IMR-90 (cell line): ENCODE measurements around the gene PNPLA5.

Experiments
- BHLHE40 ChIP-seq: fragments of 150-350 bp; IDR thresholded peaks from 2 replicates; pipeline ENCODE4 v1.6.1; 2016; ENCODE audit warnings: mild to moderate bottlenecking, low read depth, low read length
- CEBPB ChIP-seq: IDR thresholded peaks from 2 replicates; pipeline ENCODE4 v1.6.1; 2012; ENCODE audit warnings: low read depth, low read length, improper control_type of control experiment
- CHD1 ChIP-seq: IDR thresholded peaks from 2 replicates; pipeline ENCODE4 v1.6.1; 2012; ENCODE audit warnings: low read depth, low read length, improper control_type of control experiment
- CTCF ChIP-seq: conservative IDR thresholded peaks from 2 replicates; pipeline ENCODE4 v1.5.1; 2012; ENCODE audit warnings: mild to moderate bottlenecking, low read depth, low read length, improper control_type of control experiment
- FOS ChIP-seq: fragments of 150-350 bp; IDR thresholded peaks from 2 replicates; pipeline ENCODE4 v1.6.1; 2016; ENCODE audit warnings: low read depth, low read length
- MAFK ChIP-seq: IDR thresholded peaks from 2 replicates; pipeline ENCODE4 v1.6.1; 2012; ENCODE audit warnings: low read depth, low read length, improper control_type of control experiment
- MXI1 ChIP-seq: IDR thresholded peaks from 2 replicates; pipeline ENCODE4 v1.6.1; 2012; ENCODE audit warnings: low read depth, mild to moderate bottlenecking, low read length, moderate library complexity, borderline replicate concordance
- POLR2A ChIP-seq: IDR thresholded peaks from 2 replicates; pipeline ENCODE4 v1.6.1; 2012; ENCODE audit warnings: mild to moderate bottlenecking, low read depth, low read length
- RAD21 ChIP-seq: IDR thresholded peaks from 2 replicates; pipeline ENCODE4 v1.6.1; 2012; ENCODE audit warnings: low read length, improper control_type of control experiment
- RCOR1 ChIP-seq: IDR thresholded peaks from 2 replicates; pipeline ENCODE4 v1.6.1; 2012; ENCODE audit warnings: mild to moderate bottlenecking, low read length, improper control_type of control experiment; ENCODE audit not compliant: insufficient replicate concordance
- RFX5 ChIP-seq: IDR thresholded peaks from 2 replicates; pipeline ENCODE4 v1.8.0; 2012; ENCODE audit warnings: low read depth, mild to moderate bottlenecking, low read length, moderate library complexity
- TF ChIP-seq, protein P1 (sequence below): fragments of 150-350 bp; IDR thresholded peaks from 2 replicates; pipeline ENCODE4 v1.6.1; 2016; ENCODE audit warnings: low read depth, mild to moderate bottlenecking, low read length, moderate library complexity, borderline replicate concordance
- TF ChIP-seq, protein P2 (sequence below): fragments of 150-350 bp; IDR thresholded peaks from 2 replicates; pipeline ENCODE4 v1.6.1; 2017; ENCODE audit warnings: mild to moderate bottlenecking, antibody characterized with exemption, low read length, low read depth

GRCh38 chr22:43885786-43886185, 6.0 kb downstream of the PNPLA5 start:
- TF ChIP-seq CTCF (no peak), POLR2A (no peak), RAD21 (no peak), BHLHE40 (no peak), RFX5 (no peak), MXI1 (no peak), MAFK (no peak), FOS (no peak), CEBPB (no peak), CHD1 (no peak), RCOR1 (no peak)
- TF ChIP-seq, protein P1, sequence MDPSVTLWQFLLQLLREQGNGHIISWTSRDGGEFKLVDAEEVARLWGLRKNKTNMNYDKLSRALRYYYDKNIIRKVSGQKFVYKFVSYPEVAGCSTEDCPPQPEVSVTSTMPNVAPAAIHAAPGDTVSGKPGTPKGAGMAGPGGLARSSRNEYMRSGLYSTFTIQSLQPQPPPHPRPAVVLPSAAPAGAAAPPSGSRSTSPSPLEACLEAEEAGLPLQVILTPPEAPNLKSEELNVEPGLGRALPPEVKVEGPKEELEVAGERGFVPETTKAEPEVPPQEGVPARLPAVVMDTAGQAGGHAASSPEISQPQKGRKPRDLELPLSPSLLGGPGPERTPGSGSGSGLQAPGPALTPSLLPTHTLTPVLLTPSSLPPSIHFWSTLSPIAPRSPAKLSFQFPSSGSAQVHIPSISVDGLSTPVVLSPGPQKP: no peak
- TF ChIP-seq, protein P2, sequence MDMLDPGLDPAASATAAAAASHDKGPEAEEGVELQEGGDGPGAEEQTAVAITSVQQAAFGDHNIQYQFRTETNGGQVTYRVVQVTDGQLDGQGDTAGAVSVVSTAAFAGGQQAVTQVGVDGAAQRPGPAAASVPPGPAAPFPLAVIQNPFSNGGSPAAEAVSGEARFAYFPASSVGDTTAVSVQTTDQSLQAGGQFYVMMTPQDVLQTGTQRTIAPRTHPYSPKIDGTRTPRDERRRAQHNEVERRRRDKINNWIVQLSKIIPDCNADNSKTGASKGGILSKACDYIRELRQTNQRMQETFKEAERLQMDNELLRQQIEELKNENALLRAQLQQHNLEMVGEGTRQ: no peak
